ENCODE results near the gene TUBA4A. TPM values are rescaled to one million over a fixed set of nuclear protein-coding genes. Genes with fewer than 3 reads are reported as not detected.

Gene TUBA4A
- total and polyA plus RNA-seq, 2 experiments from 2014 or later: 44.3 to 77.7 TPM

GRCh38 chr2:219271021-219271420, 17.3 kb upstream of the TUBA4A start:
- Histone ChIP-seq H3F3A (replicated peaks; ENCODE audit: low read depth) (no peaks in the 10 kb centered on the region), H3K4me1 (ENCODE audit: insufficient read depth) (peaks cover 12% of the 10 kb centered on the region; the same call in 1 of the 2 replicates), H3K27ac (ENCODE audit: low read depth) (no peak overlapping the region), H3K4me3 (no peak overlapping the region), H4K20me1 (replicated peaks; ENCODE audit: insufficient read depth) (no peaks in the 10 kb centered on the region), H2AFZ (no peak overlapping the region), H3K9me2 (ENCODE audit: insufficient read depth) (no peaks in the 10 kb centered on the region), H3K36me3 (ENCODE audit: insufficient read depth) (no peaks in the 10 kb centered on the region), H3K4me2 (no peak overlapping the region), H3K27me3 (ENCODE audit: insufficient read depth) (no peaks in the 10 kb centered on the region), H3K79me2 (replicated peaks; ENCODE audit: insufficient read depth) (no peaks in the 10 kb centered on the region)
- Mint-ChIP-seq H3K4me1 (peaks cover 13% of the 10 kb centered on the region), H3K27me3 (ENCODE audit: insufficient read depth, low read depth, poor library complexity) (peaks cover 19% of the 10 kb centered on the region), H3K27ac (no peak overlapping the region), H3K9me3 (no peaks in the 10 kb centered on the region), H3K36me3 (ENCODE audit: low read depth) (no peaks in the 10 kb centered on the region), H3K4me3 (no peak overlapping the region)
- no peak for ATAC-seq
- DNase-seq (ENCODE audit: low spot score): no peak
- TF ChIP-seq EZH2phosphoT487 (IDR thresholded peaks at IDR 0.05; ENCODE audit: unreplicated experiment) (no peak), CTCF (conservative IDR thresholded peaks at IDR 0.05; ENCODE audit: low read depth in 2 of 2) (no peak), ZNF331 (CRISPR knock-in tag; IDR thresholded peaks at IDR 0.05; ENCODE audit: low read depth) (no peak), ZNF114 (CRISPR knock-in tag; IDR thresholded peaks at IDR 0.05) (no peak), STAT1 (IDR thresholded peaks at IDR 0.05; ENCODE audit: unreplicated experiment) (no peak), CREB1 (CRISPR knock-in tag; IDR thresholded peaks at IDR 0.05; ENCODE audit: low read depth) (no peak)
- TF ChIP-seq, protein P1, sequence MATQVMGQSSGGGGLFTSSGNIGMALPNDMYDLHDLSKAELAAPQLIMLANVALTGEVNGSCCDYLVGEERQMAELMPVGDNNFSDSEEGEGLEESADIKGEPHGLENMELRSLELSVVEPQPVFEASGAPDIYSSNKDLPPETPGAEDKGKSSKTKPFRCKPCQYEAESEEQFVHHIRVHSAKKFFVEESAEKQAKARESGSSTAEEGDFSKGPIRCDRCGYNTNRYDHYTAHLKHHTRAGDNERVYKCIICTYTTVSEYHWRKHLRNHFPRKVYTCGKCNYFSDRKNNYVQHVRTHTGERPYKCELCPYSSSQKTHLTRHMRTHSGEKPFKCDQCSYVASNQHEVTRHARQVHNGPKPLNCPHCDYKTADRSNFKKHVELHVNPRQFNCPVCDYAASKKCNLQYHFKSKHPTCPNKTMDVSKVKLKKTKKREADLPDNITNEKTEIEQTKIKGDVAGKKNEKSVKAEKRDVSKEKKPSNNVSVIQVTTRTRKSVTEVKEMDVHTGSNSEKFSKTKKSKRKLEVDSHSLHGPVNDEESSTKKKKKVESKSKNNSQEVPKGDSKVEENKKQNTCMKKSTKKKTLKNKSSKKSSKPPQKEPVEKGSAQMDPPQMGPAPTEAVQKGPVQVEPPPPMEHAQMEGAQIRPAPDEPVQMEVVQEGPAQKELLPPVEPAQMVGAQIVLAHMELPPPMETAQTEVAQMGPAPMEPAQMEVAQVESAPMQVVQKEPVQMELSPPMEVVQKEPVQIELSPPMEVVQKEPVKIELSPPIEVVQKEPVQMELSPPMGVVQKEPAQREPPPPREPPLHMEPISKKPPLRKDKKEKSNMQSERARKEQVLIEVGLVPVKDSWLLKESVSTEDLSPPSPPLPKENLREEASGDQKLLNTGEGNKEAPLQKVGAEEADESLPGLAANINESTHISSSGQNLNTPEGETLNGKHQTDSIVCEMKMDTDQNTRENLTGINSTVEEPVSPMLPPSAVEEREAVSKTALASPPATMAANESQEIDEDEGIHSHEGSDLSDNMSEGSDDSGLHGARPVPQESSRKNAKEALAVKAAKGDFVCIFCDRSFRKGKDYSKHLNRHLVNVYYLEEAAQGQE (IDR thresholded peaks at IDR 0.05; ENCODE audit: unreplicated experiment): no peak

DNA sequence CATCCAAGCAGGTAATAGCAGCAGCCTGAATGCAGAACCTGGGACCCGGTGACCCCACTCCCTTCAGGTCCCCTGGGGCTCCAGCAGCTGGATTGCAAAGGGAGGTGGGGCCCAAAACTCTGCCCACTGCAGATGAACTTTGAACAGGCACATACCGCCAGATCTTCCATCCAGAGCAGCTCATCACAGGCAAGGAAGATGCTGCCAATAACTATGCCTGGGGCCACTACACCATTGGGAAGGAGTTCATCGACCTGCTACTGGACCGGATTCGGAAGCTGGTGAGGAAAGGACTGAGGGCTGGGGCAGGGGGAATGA, 16.3 kb upstream of the TUBA4A start:
- TF ChIP-seq NANOG (IDR thresholded peaks at IDR 0.05; ENCODE audit: borderline replicate concordance) (no peak), STAT1 (IDR thresholded peaks at IDR 0.05; ENCODE audit: unreplicated experiment) (no peak)
- H3K27me3 Mint-ChIP-seq (ENCODE audit: insufficient read depth, low read depth, poor library complexity): peaks cover 19% of the 10 kb centered on the region
- Histone ChIP-seq H3K9me2 (ENCODE audit: insufficient read depth) (no peaks in the 10 kb centered on the region), H3K4me1 (ENCODE audit: insufficient read depth) (peaks cover 12% of the 10 kb centered on the region; the same call in 1 of the 2 replicates), H3K4me2 (no peak overlapping the region), H3F3A (replicated peaks; ENCODE audit: low read depth) (no peaks in the 10 kb centered on the region), H3K27me3 (ENCODE audit: insufficient read depth) (no peaks in the 10 kb centered on the region), H2AFZ (no peak overlapping the region), H3K79me2 (replicated peaks; ENCODE audit: insufficient read depth) (no peaks in the 10 kb centered on the region), H4K20me1 (replicated peaks; ENCODE audit: insufficient read depth) (no peaks in the 10 kb centered on the region), H3K36me3 (ENCODE audit: insufficient read depth) (no peaks in the 10 kb centered on the region), H3K4me3 (no peak overlapping the region), H3K27ac (ENCODE audit: low read depth) (no peak overlapping the region)
- peaks cover 13% of the 10 kb centered on the region for H3K4me1 Mint-ChIP-seq
- H3K27ac Mint-ChIP-seq: no peak overlapping the region
- ATAC-seq: no peak
- H3K4me3 Mint-ChIP-seq: no peak overlapping the region
- H3K36me3 Mint-ChIP-seq (ENCODE audit: low read depth): no peaks in the 10 kb centered on the region
- no peak for DNase-seq (ENCODE audit: low spot score)
- H3K9me3 Mint-ChIP-seq: no peaks in the 10 kb centered on the region
